ENCODE data around the gene AGMO.

DNA sequence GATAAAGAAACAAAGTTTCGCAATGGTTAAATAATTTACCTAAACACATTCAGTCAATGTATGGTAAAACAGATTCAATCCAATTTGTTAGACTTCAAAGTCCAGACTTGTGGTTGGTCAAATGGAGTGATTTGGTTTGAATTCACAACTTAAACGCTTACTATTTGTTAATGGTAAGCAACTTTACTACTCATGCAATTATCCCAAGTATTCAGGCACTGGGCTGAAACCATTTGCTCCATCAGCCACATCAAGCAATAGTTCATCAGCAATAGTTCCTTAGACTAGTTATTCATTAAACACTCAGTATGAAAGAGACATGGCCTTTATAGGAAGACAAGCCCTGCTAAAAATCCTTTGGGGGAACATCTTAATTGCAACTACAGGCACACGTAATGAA is 253.0 kb downstream of the AGMO start:
- TF ChIP-seq, protein P1, sequence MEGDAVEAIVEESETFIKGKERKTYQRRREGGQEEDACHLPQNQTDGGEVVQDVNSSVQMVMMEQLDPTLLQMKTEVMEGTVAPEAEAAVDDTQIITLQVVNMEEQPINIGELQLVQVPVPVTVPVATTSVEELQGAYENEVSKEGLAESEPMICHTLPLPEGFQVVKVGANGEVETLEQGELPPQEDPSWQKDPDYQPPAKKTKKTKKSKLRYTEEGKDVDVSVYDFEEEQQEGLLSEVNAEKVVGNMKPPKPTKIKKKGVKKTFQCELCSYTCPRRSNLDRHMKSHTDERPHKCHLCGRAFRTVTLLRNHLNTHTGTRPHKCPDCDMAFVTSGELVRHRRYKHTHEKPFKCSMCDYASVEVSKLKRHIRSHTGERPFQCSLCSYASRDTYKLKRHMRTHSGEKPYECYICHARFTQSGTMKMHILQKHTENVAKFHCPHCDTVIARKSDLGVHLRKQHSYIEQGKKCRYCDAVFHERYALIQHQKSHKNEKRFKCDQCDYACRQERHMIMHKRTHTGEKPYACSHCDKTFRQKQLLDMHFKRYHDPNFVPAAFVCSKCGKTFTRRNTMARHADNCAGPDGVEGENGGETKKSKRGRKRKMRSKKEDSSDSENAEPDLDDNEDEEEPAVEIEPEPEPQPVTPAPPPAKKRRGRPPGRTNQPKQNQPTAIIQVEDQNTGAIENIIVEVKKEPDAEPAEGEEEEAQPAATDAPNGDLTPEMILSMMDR (IDR thresholded peaks at IDR 0.05; ENCODE audit: low read depth, low read length): no peak
- TF ChIP-seq, protein P2, sequence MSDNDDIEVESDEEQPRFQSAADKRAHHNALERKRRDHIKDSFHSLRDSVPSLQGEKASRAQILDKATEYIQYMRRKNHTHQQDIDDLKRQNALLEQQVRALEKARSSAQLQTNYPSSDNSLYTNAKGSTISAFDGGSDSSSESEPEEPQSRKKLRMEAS (IDR thresholded peaks at IDR 0.05; ENCODE audit: low read depth, low read length): no peak
- TF ChIP-seq POLR2A (IDR thresholded peaks at IDR 0.05; ENCODE audit: extremely low read depth, insufficient read length) (no peak), MYC (IDR thresholded peaks at IDR 0.05; ENCODE audit: low read depth, low read length) (no peak)
